ENCODE data around the gene UBE2U. TPM values are rescaled to one million over a fixed set of nuclear protein-coding genes. Genes with fewer than 3 reads are reported as not detected.

UBE2U gene
- total RNA-seq, 2 donors from 2014 or later: not detected

- no peak overlapping the region for H3K27ac Mint-ChIP-seq
- peaks cover 12% of the 10 kb centered on the region for H3K9me3 Mint-ChIP-seq
- no peak overlapping the region for H3K4me3 Mint-ChIP-seq
- WGBS, 2 experiments (ENCODE audit: insufficient coverage in 1 of 2, insufficient read length in 1 of 2): 80 to 88% methylated on average over 2 to 8 of the region's 8 CpGs
- TF ChIP-seq CTCF (conservative IDR thresholded peaks at IDR 0.05): no peak
- no peaks in the 10 kb centered on the region for H3K36me3 ChIP-seq (ENCODE audit: control insufficient read depth, insufficient read depth, low read length)
- H3K4me1 Mint-ChIP-seq: peaks cover 8% of the 10 kb centered on the region
- H3K36me3 Mint-ChIP-seq (ENCODE audit: low read depth): no peaks in the 10 kb centered on the region
- H3K9ac ChIP-seq (ENCODE audit: extremely low read depth, low read length, poor library complexity, severe bottlenecking): no peak overlapping the region
- no peak overlapping the region for H3K27ac ChIP-seq (ENCODE audit: low read depth, low read length)
- H3K9me3 ChIP-seq (ENCODE audit: control insufficient read depth, low read length): peaks cover 21% of the 10 kb centered on the region
- no peaks in the 10 kb centered on the region for H3K4me1 ChIP-seq (ENCODE audit: control insufficient read depth, insufficient read depth, low read length)
- H3K4me3 ChIP-seq (ENCODE audit: low read length): no peak overlapping the region
- no peak for DNase-seq
- peaks cover 9% of the 10 kb centered on the region for H3K27me3 ChIP-seq (ENCODE audit: control insufficient read depth, insufficient read depth, low read length, poor library complexity, severe bottlenecking)
- H3K27me3 Mint-ChIP-seq (ENCODE audit: insufficient read depth): peaks cover 22% of the 10 kb centered on the region
Observed at GRCh38 chr1:64296459-64296858, 93.0 kb downstream of the UBE2U start.

GRCh38 chr1:64302194-64302593, 98.8 kb downstream of the UBE2U start:
- peaks cover 4% of the 10 kb centered on the region for H3K4me1 Mint-ChIP-seq
- WGBS, 2 experiments (ENCODE audit: insufficient coverage in 1 of 2, insufficient read length in 1 of 2): 78 to 91% methylated on average over 3 of the region's 3 CpGs
- TF ChIP-seq CTCF (conservative IDR thresholded peaks at IDR 0.05): no peak

GRCh38 chr1:64302971-64303370, 99.5 kb downstream of the UBE2U start:
- DNase-seq: no peak
- H3K9ac ChIP-seq (ENCODE audit: extremely low read depth, low read length, poor library complexity, severe bottlenecking): no peak overlapping the region
- H3K9me3 ChIP-seq (ENCODE audit: control insufficient read depth, low read length): peaks cover 6% of the 10 kb centered on the region
- no peak for TF ChIP-seq CTCF (conservative IDR thresholded peaks at IDR 0.05)
- no peak overlapping the region for H3K4me3 ChIP-seq (ENCODE audit: low read length)
- Mint-ChIP-seq H3K9me3 (peaks cover 4% of the 10 kb centered on the region), H3K27ac (no peak overlapping the region), H3K4me1 (peaks cover 2% of the 10 kb centered on the region), H3K27me3 (ENCODE audit: insufficient read depth) (peaks cover 2% of the 10 kb centered on the region), H3K4me3 (no peak overlapping the region), H3K36me3 (ENCODE audit: low read depth) (no peaks in the 10 kb centered on the region)
- H3K27me3 ChIP-seq (ENCODE audit: control insufficient read depth, insufficient read depth, low read length, poor library complexity, severe bottlenecking): no peaks in the 10 kb centered on the region
- H3K4me1 ChIP-seq (ENCODE audit: control insufficient read depth, insufficient read depth, low read length): no peaks in the 10 kb centered on the region
- WGBS, 2 experiments (ENCODE audit: insufficient coverage in 1 of 2, insufficient read length in 1 of 2): 88% methylated on average over 1 to 2 of the region's 2 CpGs
- H3K36me3 ChIP-seq (ENCODE audit: control insufficient read depth, insufficient read depth, low read length): no peaks in the 10 kb centered on the region
- no peak overlapping the region for H3K27ac ChIP-seq (ENCODE audit: low read depth, low read length)

More at GRCh38 chr1:64302194-64302593, 98.8 kb downstream of the UBE2U start:
- H3K36me3 Mint-ChIP-seq (ENCODE audit: low read depth): no peaks in the 10 kb centered on the region
- Histone ChIP-seq H3K9me3 (ENCODE audit: control insufficient read depth, low read length) (peaks cover 13% of the 10 kb centered on the region), H3K36me3 (ENCODE audit: control insufficient read depth, insufficient read depth, low read length) (no peaks in the 10 kb centered on the region), H3K9ac (ENCODE audit: extremely low read depth, low read length, poor library complexity, severe bottlenecking) (no peak overlapping the region), H3K27me3 (ENCODE audit: control insufficient read depth, insufficient read depth, low read length, poor library complexity, severe bottlenecking) (no peaks in the 10 kb centered on the region), H3K4me3 (ENCODE audit: low read length) (no peak overlapping the region), H3K4me1 (ENCODE audit: control insufficient read depth, insufficient read depth, low read length) (no peaks in the 10 kb centered on the region), H3K27ac (ENCODE audit: low read depth, low read length) (no peak overlapping the region)
- no peak for DNase-seq
- H3K27ac Mint-ChIP-seq: no peak overlapping the region
- no peak overlapping the region for H3K4me3 Mint-ChIP-seq
- peaks cover 2% of the 10 kb centered on the region for H3K27me3 Mint-ChIP-seq (ENCODE audit: insufficient read depth)
- H3K9me3 Mint-ChIP-seq: peaks cover 4% of the 10 kb centered on the region

Data from endodermal cell (in vitro differentiated cells).